ENCODE data around the gene PCDHGB3. TPM values are rescaled to one million over a fixed set of nuclear protein-coding genes. Genes with fewer than 3 reads are reported as not detected.
"Not testable (repeated sequence)": the region's sequence is repeated elsewhere in the genome, so short reads cannot be mapped to it uniquely, and the experiment has no call there.

PCDHGB3 gene
- total and polyA plus RNA-seq, 2 donors (not counting 1 experiment from before 2014, with no cell fraction given): 0.52 to 3.8 TPM

DNA sequence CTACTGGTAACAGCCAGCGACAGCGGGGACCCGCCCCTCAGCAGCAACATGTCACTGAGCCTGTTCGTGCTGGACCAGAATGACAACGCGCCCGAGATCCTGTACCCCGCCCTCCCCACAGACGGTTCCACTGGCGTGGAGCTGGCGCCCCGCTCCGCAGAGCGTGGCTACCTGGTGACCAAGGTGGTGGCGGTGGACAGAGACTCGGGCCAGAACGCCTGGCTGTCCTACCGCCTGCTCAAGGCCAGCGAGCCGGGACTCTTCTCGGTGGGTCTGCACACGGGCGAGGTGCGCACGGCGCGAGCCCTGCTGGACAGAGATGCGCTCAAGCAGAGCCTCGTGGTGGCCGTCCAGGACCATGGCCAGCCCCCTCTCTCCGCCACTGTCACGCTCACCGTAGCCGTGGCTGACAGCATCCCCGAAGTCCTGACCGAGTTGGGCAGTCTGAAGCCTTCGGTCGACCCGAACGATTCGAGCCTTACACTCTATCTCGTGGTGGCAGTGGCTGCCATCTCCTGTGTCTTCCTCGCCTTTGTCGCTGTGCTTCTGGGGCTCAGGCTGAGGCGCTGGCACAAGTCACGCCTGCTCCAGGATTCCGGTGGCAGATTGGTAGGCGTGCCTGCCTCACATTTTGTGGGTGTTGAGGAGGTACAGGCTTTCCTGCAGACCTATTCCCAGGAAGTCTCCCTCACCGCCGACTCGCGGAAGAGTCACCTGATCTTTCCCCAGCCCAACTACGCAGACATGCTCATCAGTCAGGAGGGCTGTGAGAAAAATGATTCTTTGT, 24.6 kb downstream of the PCDHGB3 start:
- H4K20me1 ChIP-seq (ENCODE audit: control insufficient read depth, insufficient read depth, low read length, poor library complexity, severe bottlenecking); H3K79me2 ChIP-seq (ENCODE audit: control insufficient read depth, insufficient read depth, low read length); H3K27ac ChIP-seq (ENCODE audit: low read length in 2 of 2); DNase-seq; H3K4me2 ChIP-seq (replicated peaks; ENCODE audit: low read depth, low read length, poor library complexity, severe bottlenecking); H3K4me3 Mint-ChIP-seq; POLR2A ChIA-PET; H3K4me1 Mint-ChIP-seq; H3K9ac ChIP-seq (ENCODE audit: low read length); ATAC-seq (ENCODE audit: low read depth); H3K4me1 ChIP-seq (ENCODE audit: control insufficient read depth in 2 of 2, insufficient read depth in 2 of 2, low read length in 2 of 2); H3K27ac Mint-ChIP-seq; intact Hi-C loops (cut with micrococcal nuclease); H3K4me3 ChIP-seq (ENCODE audit: control extremely low read depth in 1 of 5, extremely low read depth in 1 of 5, insufficient read depth in 1 of 5, low read depth in 2 of 5, low read length in 4 of 5); H2AFZ ChIP-seq (ENCODE audit: insufficient read depth, low read depth, low read length, poor library complexity, severe bottlenecking); H3K36me3 ChIP-seq (replicated peaks in 1 of 2; ENCODE audit: control extremely low read depth in 1 of 2, control insufficient read depth in 1 of 2, extremely low read depth in 1 of 2, insufficient read depth in 2 of 2, low read length in 1 of 2): not testable (repeated sequence)
- CTCF ChIA-PET: interaction anchor here (1.5 kb wide), 1 partner anchor 169 kb away, joined by 5 read pairs; no protein-coding TSS in a partner anchor
- peaks cover 13% of the 10 kb centered on the region for H3K9me3 Mint-ChIP-seq (ENCODE audit: insufficient read depth)
- H3K27me3 Mint-ChIP-seq: peaks cover 56% of the 10 kb centered on the region
- Histone ChIP-seq H3K27me3 (replicated peaks in 1 of 4; ENCODE audit: control extremely low read depth in 1 of 4, control insufficient read depth in 3 of 4, insufficient read depth in 4 of 4, low read length in 3 of 4) (peaks cover 0 to 62% (median 38%) of the 10 kb centered on the region in 4 experiments), H3K9me3 (ENCODE audit: control extremely low read depth in 1 of 3, control insufficient read depth in 2 of 3, insufficient read depth in 1 of 3, low read length in 2 of 3) (peaks cover 0 to 54% (median 37%) of the 10 kb centered on the region in 3 donors)
- WGBS (ENCODE audit: insufficient coverage): 49% methylated on average over 22 of the region's 53 CpGs

DNA sequence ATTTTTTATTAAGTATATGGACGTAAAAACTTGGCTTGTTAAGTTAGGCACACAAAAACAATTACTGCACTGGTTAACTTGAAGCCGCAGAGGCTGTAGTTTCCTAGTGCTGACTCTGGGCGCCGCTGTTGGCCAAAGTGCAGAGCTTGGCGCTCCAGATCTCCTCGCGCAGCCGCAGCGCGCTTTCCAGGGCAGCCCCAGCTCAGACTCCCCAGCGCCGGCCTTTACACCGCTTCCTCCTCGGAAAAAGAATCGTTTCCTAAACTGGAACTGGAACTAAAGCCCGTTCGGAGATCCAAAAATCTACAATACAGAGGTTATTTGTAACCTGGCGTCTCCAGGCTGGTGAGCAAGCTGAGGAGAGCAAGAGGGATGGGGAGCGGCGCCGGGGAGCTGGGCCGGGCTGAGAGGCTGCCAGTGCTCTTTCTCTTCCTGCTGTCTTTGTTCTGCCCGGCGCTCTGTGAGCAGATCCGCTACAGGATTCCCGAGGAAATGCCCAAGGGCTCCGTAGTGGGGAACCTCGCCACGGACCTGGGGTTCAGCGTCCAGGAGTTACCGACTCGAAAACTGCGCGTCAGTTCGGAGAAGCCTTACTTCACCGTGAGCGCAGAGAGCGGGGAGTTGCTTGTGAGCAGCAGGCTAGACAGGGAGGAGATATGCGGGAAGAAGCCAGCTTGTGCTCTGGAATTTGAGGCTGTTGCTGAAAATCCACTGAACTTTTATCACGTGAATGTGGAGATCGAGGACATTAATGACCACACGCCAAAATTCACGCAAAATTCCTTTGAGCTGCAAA, 27.9 kb downstream of the PCDHGB3 start, which contains the start of gene PCDHGB5:
PCDHGB5 (plus strand) TSS at position 192 of the 796 bp plus-strand sequence; CDS start at position 373, 181 bp downstream.
- intact Hi-C loops (cut with micrococcal nuclease): not testable (repeated sequence)
- CTCF ChIA-PET: interaction anchor here (0.6 to 1.8 kb wide), 6 partner anchors 16 to 1201 kb away, joined by 3 to 7 read pairs (median 4); partner anchors contain the start of gene PCDHGA12

More for the DNA sequence above, 27.9 kb downstream of the PCDHGB3 start, which contains the start of gene PCDHGB5:
- H3K36me3 ChIP-seq (replicated peaks in 1 of 2; ENCODE audit: control extremely low read depth in 1 of 2, control insufficient read depth in 1 of 2, extremely low read depth in 1 of 2, insufficient read depth in 2 of 2, low read length in 1 of 2); H3K4me1 Mint-ChIP-seq; H4K20me1 ChIP-seq (ENCODE audit: control insufficient read depth, insufficient read depth, low read length, poor library complexity, severe bottlenecking); H3K4me1 ChIP-seq (ENCODE audit: control insufficient read depth in 2 of 2, insufficient read depth in 2 of 2, low read length in 2 of 2); H3K79me2 ChIP-seq (ENCODE audit: control insufficient read depth, insufficient read depth, low read length); H2AFZ ChIP-seq (ENCODE audit: insufficient read depth, low read depth, low read length, poor library complexity, severe bottlenecking); H3K9ac ChIP-seq (ENCODE audit: low read length); H3K4me2 ChIP-seq (replicated peaks; ENCODE audit: low read depth, low read length, poor library complexity, severe bottlenecking); POLR2A ChIA-PET; H3K27ac ChIP-seq (ENCODE audit: low read length in 2 of 2); H3K27ac Mint-ChIP-seq: not testable (repeated sequence)
- Mint-ChIP-seq H3K27me3 (peaks cover 49% of the 10 kb centered on the region), H3K9me3 (ENCODE audit: insufficient read depth) (peaks cover 15% of the 10 kb centered on the region), H3K4me3 (peak within 1 kb of the TSS; percentile 73)
- peak; percentile 87 for ATAC-seq (ENCODE audit: low read depth)
- peaks cover 0 to 52% (median 35%) of the 10 kb centered on the region in 4 experiments for H3K27me3 ChIP-seq (replicated peaks in 1 of 4; ENCODE audit: control extremely low read depth in 1 of 4, control insufficient read depth in 3 of 4, insufficient read depth in 4 of 4, low read length in 3 of 4)
- peak within 1 kb of the TSS in 1 of 5 experiments; percentile 36 for H3K4me3 ChIP-seq (ENCODE audit: control extremely low read depth in 1 of 5, extremely low read depth in 1 of 5, insufficient read depth in 1 of 5, low read depth in 2 of 5, low read length in 4 of 5)
- DNase-seq: peak; percentile 43
- WGBS (ENCODE audit: insufficient coverage): 16% methylated on average over 15 of the region's 43 CpGs
- peaks cover 0 to 52% (median 29%) of the 10 kb centered on the region in 3 donors for H3K9me3 ChIP-seq (ENCODE audit: control extremely low read depth in 1 of 3, control insufficient read depth in 2 of 3, insufficient read depth in 1 of 3, low read length in 2 of 3)
- TF ChIP-seq, protein P1, sequence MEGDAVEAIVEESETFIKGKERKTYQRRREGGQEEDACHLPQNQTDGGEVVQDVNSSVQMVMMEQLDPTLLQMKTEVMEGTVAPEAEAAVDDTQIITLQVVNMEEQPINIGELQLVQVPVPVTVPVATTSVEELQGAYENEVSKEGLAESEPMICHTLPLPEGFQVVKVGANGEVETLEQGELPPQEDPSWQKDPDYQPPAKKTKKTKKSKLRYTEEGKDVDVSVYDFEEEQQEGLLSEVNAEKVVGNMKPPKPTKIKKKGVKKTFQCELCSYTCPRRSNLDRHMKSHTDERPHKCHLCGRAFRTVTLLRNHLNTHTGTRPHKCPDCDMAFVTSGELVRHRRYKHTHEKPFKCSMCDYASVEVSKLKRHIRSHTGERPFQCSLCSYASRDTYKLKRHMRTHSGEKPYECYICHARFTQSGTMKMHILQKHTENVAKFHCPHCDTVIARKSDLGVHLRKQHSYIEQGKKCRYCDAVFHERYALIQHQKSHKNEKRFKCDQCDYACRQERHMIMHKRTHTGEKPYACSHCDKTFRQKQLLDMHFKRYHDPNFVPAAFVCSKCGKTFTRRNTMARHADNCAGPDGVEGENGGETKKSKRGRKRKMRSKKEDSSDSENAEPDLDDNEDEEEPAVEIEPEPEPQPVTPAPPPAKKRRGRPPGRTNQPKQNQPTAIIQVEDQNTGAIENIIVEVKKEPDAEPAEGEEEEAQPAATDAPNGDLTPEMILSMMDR (IDR thresholded peaks at IDR 0.05): peak; percentile 35
